Esophagus muscularis mucosa (tissue), 3 donors: ENCODE measurements around the gene KAZN.

Experiments
- CTCF ChIP-seq, 3 experiments: fragments of 200-600 bp in 2 of 3; fragments of 450-650 bp in 1 of 3; sonication (generic) in 2 of 3; IDR thresholded peaks; one replicate each; pipeline ENCODE4 v1.5.1; 2017 to 2019; ENCODE audit warnings: antibody characterized with exemption in 3 of 3, mild to moderate bottlenecking in 2 of 3, moderate library complexity in 1 of 3
- POLR2A ChIP-seq: fragments of 450-650 bp; IDR thresholded peaks from one replicate; pipeline ENCODE4 v1.6.1; 2017; ENCODE audit warnings: antibody characterized with exemption, moderate library complexity, mild to moderate bottlenecking, low read depth

DNA sequence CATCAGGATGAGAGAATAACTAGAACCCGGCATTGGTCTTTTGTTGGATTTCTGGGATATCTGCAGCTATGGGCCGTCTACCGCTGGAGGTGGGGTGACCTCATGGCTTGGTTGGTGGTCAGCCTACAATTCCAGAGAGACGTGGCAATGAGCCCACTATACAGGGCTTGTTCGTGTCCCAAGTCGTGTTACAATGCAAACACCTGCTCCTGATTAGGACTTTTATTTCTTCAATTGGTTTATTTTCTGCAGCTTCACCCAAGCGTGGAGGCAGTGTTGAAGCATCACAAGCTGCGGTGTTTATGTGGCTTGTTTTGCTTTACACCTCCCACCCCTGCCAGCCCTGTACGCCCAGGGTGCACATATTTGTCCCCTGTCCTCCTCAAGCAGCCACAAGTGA is 343.4 kb downstream of the KAZN start:
- TF ChIP-seq CTCF (IDR thresholded peaks at IDR 0.05) (no peak), POLR2A (no peak)
